ENCODE results near the gene MAP3K2.
A peak's percentile ranks its signal among the peaks of the same experiment; 100 is the strongest.

MAP3K2 gene

GRCh38 chr2:127330753-127331152 lies 57.0 kb downstream of the MAP3K2 start:
- DNase-seq (ENCODE audit: insufficient read length, low spot score) (no peak), FAIRE-seq (no peak)
- no peak for TF ChIP-seq CTCF (IDR thresholded peaks at IDR 0.05; ENCODE audit: insufficient read depth, missing control alignments)

- no peak for FAIRE-seq
- no peak for DNase-seq (ENCODE audit: insufficient read length, low spot score)
- TF ChIP-seq CTCF (IDR thresholded peaks at IDR 0.05; ENCODE audit: insufficient read depth, missing control alignments) = no peak
Observed at GRCh38 chr2:127326289-127326945, 61.4 kb downstream of the MAP3K2 start.

- FAIRE-seq = peak; percentile 6
- TF ChIP-seq CTCF (IDR thresholded peaks at IDR 0.05; ENCODE audit: insufficient read depth, missing control alignments) = peak; percentile 68
- no peak for DNase-seq (ENCODE audit: insufficient read length, low spot score)
Observed at GRCh38 chr2:127324635-127325034, 63.1 kb downstream of the MAP3K2 start.

- no peak for TF ChIP-seq CTCF (IDR thresholded peaks at IDR 0.05; ENCODE audit: insufficient read depth, missing control alignments)
- FAIRE-seq (no peak), DNase-seq (ENCODE audit: insufficient read length, low spot score) (no peak)
Observed at GRCh38 chr2:127321303-127321702, 66.5 kb downstream of the MAP3K2 start.

GRCh38 chr2:127320586-127321275 lies 67.0 kb downstream of the MAP3K2 start:
- DNase-seq (ENCODE audit: insufficient read length, low spot score) (no peak), FAIRE-seq (no peak)
- TF ChIP-seq CTCF (IDR thresholded peaks at IDR 0.05; ENCODE audit: insufficient read depth, missing control alignments) = no peak

- DNase-seq (ENCODE audit: insufficient read length, low spot score) (no peak), FAIRE-seq (no peak)
- TF ChIP-seq CTCF (IDR thresholded peaks at IDR 0.05; ENCODE audit: insufficient read depth, missing control alignments) = no peak
Observed at GRCh38 chr2:127320067-127320466, 67.7 kb downstream of the MAP3K2 start.
